ENCODE results near the gene MICAL2. TPM values are rescaled to one million over a fixed set of nuclear protein-coding genes. Genes with fewer than 3 reads are reported as not detected.

Gene MICAL2, protein sequence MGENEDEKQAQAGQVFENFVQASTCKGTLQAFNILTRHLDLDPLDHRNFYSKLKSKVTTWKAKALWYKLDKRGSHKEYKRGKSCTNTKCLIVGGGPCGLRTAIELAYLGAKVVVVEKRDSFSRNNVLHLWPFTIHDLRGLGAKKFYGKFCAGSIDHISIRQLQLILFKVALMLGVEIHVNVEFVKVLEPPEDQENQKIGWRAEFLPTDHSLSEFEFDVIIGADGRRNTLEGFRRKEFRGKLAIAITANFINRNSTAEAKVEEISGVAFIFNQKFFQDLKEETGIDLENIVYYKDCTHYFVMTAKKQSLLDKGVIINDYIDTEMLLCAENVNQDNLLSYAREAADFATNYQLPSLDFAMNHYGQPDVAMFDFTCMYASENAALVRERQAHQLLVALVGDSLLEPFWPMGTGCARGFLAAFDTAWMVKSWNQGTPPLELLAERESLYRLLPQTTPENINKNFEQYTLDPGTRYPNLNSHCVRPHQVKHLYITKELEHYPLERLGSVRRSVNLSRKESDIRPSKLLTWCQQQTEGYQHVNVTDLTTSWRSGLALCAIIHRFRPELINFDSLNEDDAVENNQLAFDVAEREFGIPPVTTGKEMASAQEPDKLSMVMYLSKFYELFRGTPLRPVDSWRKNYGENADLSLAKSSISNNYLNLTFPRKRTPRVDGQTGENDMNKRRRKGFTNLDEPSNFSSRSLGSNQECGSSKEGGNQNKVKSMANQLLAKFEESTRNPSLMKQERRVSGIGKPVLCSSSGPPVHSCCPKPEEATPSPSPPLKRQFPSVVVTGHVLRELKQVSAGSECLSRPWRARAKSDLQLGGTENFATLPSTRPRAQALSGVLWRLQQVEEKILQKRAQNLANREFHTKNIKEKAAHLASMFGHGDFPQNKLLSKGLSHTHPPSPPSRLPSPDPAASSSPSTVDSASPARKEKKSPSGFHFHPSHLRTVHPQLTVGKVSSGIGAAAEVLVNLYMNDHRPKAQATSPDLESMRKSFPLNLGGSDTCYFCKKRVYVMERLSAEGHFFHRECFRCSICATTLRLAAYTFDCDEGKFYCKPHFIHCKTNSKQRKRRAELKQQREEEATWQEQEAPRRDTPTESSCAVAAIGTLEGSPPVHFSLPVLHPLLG
- polyA plus RNA-seq (ENCODE audit: insufficient read length in 4 of 4) = 10 to 100 TPM in 1 of 4 donors, 1 to 10 TPM in 3; 6.9 to 37.1 (median 8.3) TPM

- DNase-seq (ENCODE audit: low read depth in 4 of 4, low spot score in 3 of 4) = peak; percentile 55 to 70 (median 68)
Observed at GRCh38 chr11:12110201-12110713, at the start of gene MICAL2. TSS of gene MICAL2 (plus strand) at chr11:12110590. CDS start at chr11:12162156, 51,566 bp downstream.

DNA sequence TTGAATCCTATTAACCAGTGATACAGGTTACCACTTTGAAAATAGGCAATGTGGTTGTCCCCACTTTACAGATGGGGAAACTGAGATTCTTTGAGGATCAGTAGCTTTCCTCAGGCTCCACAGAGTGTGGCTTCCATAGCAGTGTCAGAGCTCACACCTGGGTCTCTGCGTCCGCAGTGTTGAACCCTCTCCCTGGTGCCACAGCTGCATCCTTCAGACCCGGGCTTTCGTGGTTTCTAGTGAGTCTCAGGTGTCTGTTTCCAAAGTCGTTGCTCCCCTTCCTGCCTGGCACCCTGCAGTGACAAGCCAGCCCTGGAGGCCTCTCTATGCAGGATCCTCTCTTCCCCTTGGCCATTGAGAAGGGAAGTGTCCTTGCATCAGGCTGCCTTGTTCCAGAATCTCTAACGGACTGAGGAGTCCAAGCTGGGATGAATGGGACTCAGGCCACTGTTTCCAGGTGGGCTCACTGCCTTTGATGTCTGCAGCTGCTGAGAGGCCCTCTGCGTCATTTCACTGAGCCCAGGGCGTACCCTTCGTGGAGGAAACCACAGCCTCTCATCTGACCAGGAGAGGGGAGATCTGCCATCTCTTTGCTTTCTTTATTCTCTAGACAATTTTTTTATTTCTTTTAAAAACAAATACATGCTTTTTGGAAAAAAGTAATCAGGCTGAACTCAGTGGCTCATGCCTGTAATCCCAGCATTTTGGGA, 48.4 kb upstream of the MICAL2 start:
- DNase-seq (ENCODE audit: low read depth in 4 of 4, low spot score in 3 of 4) = no peak

- DNase-seq (ENCODE audit: low read depth in 4 of 4, low spot score in 3 of 4) = no peak
Observed at GRCh38 chr11:12063251-12063650, 47.1 kb upstream of the MICAL2 start.

DNA sequence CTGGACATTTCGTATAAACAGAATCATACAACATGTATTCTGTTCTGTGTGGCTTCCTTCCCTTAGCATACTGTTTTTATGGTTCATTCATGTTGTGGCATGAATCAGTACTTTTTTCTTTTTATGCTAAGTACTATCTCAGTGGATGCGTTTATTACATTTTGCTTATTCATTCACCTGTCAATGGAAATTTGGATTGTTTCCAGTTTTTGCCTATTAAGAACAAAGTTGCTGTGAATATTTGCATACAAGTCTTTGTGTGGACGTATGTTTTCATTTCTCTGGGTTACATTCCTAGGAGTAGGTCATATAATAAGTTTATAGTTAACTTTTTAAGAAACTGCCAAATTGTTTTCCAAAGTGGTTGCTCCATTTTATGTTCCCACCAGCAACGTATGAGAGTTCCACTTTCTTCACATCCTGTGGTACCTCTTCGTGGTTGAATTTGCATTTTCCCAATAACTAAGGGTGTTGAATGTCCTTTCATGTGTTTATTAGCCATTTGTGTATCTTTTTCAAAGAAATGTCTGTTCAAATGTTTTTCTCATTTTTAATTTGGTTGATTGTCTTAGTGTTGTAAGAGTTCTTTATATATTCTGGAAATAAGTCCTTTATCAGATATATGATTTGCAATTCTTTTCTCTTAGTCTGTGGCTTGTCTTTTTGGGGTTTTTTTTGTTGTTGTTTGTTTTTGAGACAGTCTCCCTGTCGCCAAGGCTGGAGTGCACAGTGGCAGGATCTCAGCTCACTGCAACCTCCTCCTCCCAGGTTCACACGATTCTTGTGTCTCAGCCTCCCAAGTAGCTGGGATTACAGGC, 46.0 kb upstream of the MICAL2 start:
- DNase-seq (ENCODE audit: low read depth in 4 of 4, low spot score in 3 of 4) = no peak

DNA sequence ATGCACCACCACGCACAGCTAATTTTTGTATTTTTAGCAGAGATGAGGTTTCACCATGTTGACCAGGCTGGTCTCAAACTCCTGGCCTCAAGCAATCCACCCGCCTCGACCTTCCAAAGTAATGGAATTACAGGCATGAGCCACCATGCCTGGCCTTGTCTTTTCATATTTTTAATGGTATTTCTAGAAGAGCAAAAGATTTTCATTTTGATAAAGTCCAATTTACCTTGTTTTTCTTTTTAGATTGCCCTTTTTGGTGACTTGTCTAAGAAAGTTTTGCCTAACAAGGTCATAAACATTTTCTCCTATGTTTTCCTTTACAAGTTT, 45.5 kb upstream of the MICAL2 start:
- no peak for DNase-seq (ENCODE audit: low read depth in 4 of 4, low spot score in 3 of 4)

DNA sequence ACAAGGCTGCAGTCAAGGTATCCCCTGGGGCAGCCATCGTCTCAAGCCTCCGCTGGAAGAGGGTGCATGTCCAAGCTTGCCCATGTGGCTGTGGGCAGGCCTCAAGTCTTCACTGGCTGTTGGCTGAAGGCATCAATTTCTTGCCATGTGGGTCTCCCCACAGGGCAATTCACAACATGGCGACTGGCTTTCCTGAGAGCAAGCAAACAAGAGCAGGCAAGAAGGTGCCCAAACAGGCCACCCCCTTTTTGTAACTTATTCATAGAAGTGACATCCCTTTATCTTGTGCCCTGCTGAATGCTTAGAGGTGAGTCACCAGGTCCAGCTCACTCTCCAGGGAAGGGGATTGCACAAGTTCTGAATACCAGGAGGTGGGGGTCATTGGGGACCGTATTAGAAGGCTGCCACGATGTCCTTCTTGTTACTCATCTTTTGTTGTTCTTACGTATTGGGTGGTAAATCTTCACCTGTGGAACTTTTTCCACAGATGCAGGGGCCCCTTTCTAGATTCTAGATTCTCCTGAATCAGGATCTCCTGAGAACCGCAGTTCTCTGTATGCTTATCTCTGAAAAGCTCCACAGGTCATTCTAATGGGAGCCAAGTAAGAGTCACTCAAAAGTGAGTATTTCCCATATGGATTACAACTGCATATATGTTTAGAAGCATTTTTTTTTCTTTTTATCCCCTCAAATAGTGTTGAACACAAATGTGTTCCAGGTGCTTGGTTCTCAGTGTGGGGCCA, 44.2 kb upstream of the MICAL2 start:
- no peak for DNase-seq (ENCODE audit: low read depth in 4 of 4, low spot score in 3 of 4)

- DNase-seq (ENCODE audit: low read depth in 4 of 4, low spot score in 3 of 4) = peak in 3 of 4 donors; percentile 36 to 63 (median 57)
Observed at GRCh38 chr11:12066799-12067508, 43.4 kb upstream of the MICAL2 start.

DNA sequence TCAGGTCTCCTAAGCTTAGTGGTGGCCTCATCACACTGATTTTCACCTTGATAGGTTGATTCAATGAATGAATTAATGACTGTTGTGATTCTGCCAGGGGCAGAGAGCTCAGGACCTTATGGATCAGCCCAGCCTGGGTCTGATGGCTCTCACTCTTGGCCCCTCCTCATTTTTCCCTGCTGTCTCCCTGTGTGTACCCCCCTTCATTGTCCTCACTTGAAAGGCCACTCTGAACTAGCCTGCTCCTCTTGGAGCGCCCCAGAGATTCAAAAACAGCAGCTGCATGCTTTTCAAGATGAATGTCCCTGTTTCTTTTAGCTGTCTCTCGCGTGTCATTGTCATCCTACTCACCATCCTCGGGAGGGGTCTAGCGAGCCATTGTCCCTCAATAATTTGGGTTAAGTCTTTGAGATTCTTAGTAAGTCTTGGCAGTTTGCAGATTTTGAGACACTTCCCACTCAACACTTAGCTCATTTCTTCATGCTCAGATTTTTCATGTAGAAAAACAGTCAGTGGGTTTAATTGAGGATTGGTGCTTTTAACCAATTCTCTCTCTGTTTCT, 42.5 kb upstream of the MICAL2 start:
- no peak for DNase-seq (ENCODE audit: low read depth in 4 of 4, low spot score in 3 of 4)

GRCh38 chr11:12069066-12069676, 41.2 kb upstream of the MICAL2 start:
- DNase-seq (ENCODE audit: low read depth in 4 of 4, low spot score in 3 of 4) = no peak

GRCh38 chr11:12070446-12071267, 39.7 kb upstream of the MICAL2 start:
- DNase-seq (ENCODE audit: low read depth in 4 of 4, low spot score in 3 of 4) = no peak

GRCh38 chr11:12071574-12071973, 38.8 kb upstream of the MICAL2 start:
- no peak for DNase-seq (ENCODE audit: low read depth in 4 of 4, low spot score in 3 of 4)

GRCh38 chr11:12073436-12073835, 37.0 kb upstream of the MICAL2 start:
- DNase-seq (ENCODE audit: low read depth in 4 of 4, low spot score in 3 of 4) = no peak

DNA sequence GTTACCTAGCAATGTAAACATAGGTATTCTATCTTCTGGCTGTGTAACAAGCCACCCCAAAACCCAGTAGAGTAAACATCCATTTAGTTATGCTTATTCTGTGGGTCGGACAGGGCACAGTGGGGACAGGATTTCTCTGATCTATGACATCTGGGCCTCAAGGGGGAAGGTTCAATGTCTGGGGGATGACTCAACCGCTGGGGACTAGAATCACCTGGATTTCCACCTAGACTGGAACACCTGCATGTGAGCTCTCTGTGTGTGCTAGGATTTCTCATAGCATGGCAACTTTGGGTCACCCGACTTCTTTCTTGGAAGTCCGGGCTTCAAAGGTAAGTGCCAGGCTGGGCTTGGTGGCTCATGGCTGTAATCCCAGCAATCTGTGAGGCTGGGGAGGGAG, 36.5 kb upstream of the MICAL2 start:
- no peak for DNase-seq (ENCODE audit: low read depth in 4 of 4, low spot score in 3 of 4)

- no peak for DNase-seq (ENCODE audit: low read depth in 4 of 4, low spot score in 3 of 4)
Observed at GRCh38 chr11:12074529-12075195, 35.7 kb upstream of the MICAL2 start.

- DNase-seq (ENCODE audit: low read depth in 4 of 4, low spot score in 3 of 4) = no peak
Observed at GRCh38 chr11:12075291-12075690, 35.1 kb upstream of the MICAL2 start.

Data from left renal pelvis (tissue), 4 donors.